Measurements from ENCODE around the gene GIMAP5. TPM values are rescaled to one million over a fixed set of nuclear protein-coding genes. Genes with fewer than 3 reads are reported as not detected.

The GIMAP5 gene
- total RNA-seq, 1 donor, result not detected

GRCh38 chr7:150733482-150734095, 3.6 kb upstream of the GIMAP5 start:
- Histone ChIP-seq H3K9me3 (ENCODE audit: low read depth, low read length) (no peaks in the 10 kb centered on the region), H3K79me2 (ENCODE audit: insufficient read depth, low read length) (no peaks in the 10 kb centered on the region), H2AFZ (ENCODE audit: low read length) (no peak overlapping the region), H4K20me1 (ENCODE audit: insufficient read depth, low read length) (no peaks in the 10 kb centered on the region), H3K36me3 (ENCODE audit: insufficient read depth, low read length) (no peaks in the 10 kb centered on the region), H3K4me2 (ENCODE audit: insufficient read depth, low read length) (no peak overlapping the region), H3K4me3 (ENCODE audit: insufficient read depth, low read length) (no peak overlapping the region), H3K27me3 (ENCODE audit: insufficient read depth, low read length) (no peaks in the 10 kb centered on the region), H3K4me1 (ENCODE audit: insufficient read depth, low read length) (no peaks in the 10 kb centered on the region), H3K27ac (ENCODE audit: low read depth, low read length) (no peak overlapping the region)
- TF ChIP-seq CTCF (IDR thresholded peaks at IDR 0.05; ENCODE audit: extremely low read depth, low read depth, low read length), result no peak
- DNase-seq (ENCODE audit: insufficient read length, low spot score, missing footprints), result no peak

- no peaks in the 10 kb centered on the region for H4K20me1 ChIP-seq (ENCODE audit: insufficient read depth, low read length)
- H2AFZ ChIP-seq (ENCODE audit: low read length), result no peak overlapping the region
- no peaks in the 10 kb centered on the region for H3K9me3 ChIP-seq (ENCODE audit: low read depth, low read length)
- no peak overlapping the region for H3K4me3 ChIP-seq (ENCODE audit: insufficient read depth, low read length)
- no peak for DNase-seq (ENCODE audit: insufficient read length, low spot score, missing footprints)
- H3K27me3 ChIP-seq (ENCODE audit: insufficient read depth, low read length), result no peaks in the 10 kb centered on the region
- no peak overlapping the region for H3K27ac ChIP-seq (ENCODE audit: low read depth, low read length)
- H3K4me1 ChIP-seq (ENCODE audit: insufficient read depth, low read length), result no peaks in the 10 kb centered on the region
- no peak overlapping the region for H3K4me2 ChIP-seq (ENCODE audit: insufficient read depth, low read length)
- no peak for TF ChIP-seq CTCF (IDR thresholded peaks at IDR 0.05; ENCODE audit: extremely low read depth, low read depth, low read length)
- no peaks in the 10 kb centered on the region for H3K79me2 ChIP-seq (ENCODE audit: insufficient read depth, low read length)
- no peaks in the 10 kb centered on the region for H3K36me3 ChIP-seq (ENCODE audit: insufficient read depth, low read length)
Measured at GRCh38 chr7:150734254-150734653, 3.0 kb upstream of the GIMAP5 start.

- Histone ChIP-seq H3K4me3 (ENCODE audit: insufficient read depth, low read length) (no peak overlapping the region), H3K9me3 (ENCODE audit: low read depth, low read length) (no peaks in the 10 kb centered on the region), H3K79me2 (ENCODE audit: insufficient read depth, low read length) (no peaks in the 10 kb centered on the region)
Measured at GRCh38 chr7:150735596-150736358, 1.4 kb upstream of the GIMAP5 start.

More at GRCh38 chr7:150735596-150736358, 1.4 kb upstream of the GIMAP5 start:
- no peaks in the 10 kb centered on the region for H3K27me3 ChIP-seq (ENCODE audit: insufficient read depth, low read length)
- no peak overlapping the region for H3K27ac ChIP-seq (ENCODE audit: low read depth, low read length)
- H3K36me3 ChIP-seq (ENCODE audit: insufficient read depth, low read length), result no peaks in the 10 kb centered on the region
- no peak overlapping the region for H3K4me2 ChIP-seq (ENCODE audit: insufficient read depth, low read length)
- no peak for DNase-seq (ENCODE audit: insufficient read length, low spot score, missing footprints)
- TF ChIP-seq CTCF (IDR thresholded peaks at IDR 0.05; ENCODE audit: extremely low read depth, low read depth, low read length), result no peak
- no peak overlapping the region for H2AFZ ChIP-seq (ENCODE audit: low read length)
- H3K4me1 ChIP-seq (ENCODE audit: insufficient read depth, low read length), result no peaks in the 10 kb centered on the region
- no peaks in the 10 kb centered on the region for H4K20me1 ChIP-seq (ENCODE audit: insufficient read depth, low read length)

Data from osteoblast (primary cell).